Brain microvascular endothelial cell (primary cell): Measurements from ENCODE around the gene CALML3.
"Not testable (repeated sequence)": the region's sequence is repeated elsewhere in the genome, so short reads cannot be mapped to it uniquely, and the experiment has no call there.

ENCODE experiments used
- DNase-seq: peaks from one replicate; pipeline ENCODE4 v3.0.0-alpha.2; 2020
- H3K27ac ChIP-seq: fragments of 250-450 bp; sonication (Bioruptor Pico); 2 replicates; pipeline ENCODE4 v1.5.1; 2020; ENCODE audit warnings: mild to moderate bottlenecking, moderate library complexity
- H3K27me3 ChIP-seq: fragments of 250-450 bp; sonication (Bioruptor Pico); replicated peaks from 2 replicates; pipeline ENCODE4 v1.5.1; 2020; ENCODE audit warnings: mild to moderate bottlenecking
- H3K36me3 ChIP-seq: fragments of 250-450 bp; sonication (Bioruptor Pico); replicated peaks from 2 replicates; pipeline ENCODE4 v1.5.1; 2020; ENCODE audit warnings: mild to moderate bottlenecking
- H3K4me3 ChIP-seq: 2 replicates; pipeline ENCODE4 v1.5.1; 2011; ENCODE audit warnings: low read depth, mild to moderate bottlenecking, control low read depth, low read length, moderate library complexity
- in situ Hi-C: cut with HindIII; loops from 2 replicates; pipeline ENCODE4 v1.10.0; 2017; ENCODE audit warnings: low sequenced_read_pairs, low pct_ligation_motif_present
- TF ChIP-seq, protein P1 (sequence below): IDR thresholded peaks from 2 replicates; pipeline ENCODE4 v1.5.1; 2011; ENCODE audit warnings: low read depth, mild to moderate bottlenecking, moderate library complexity, low read length, control low read depth, inconsistent platforms; ENCODE audit errors: missing control alignments

CALML3 gene

DNA sequence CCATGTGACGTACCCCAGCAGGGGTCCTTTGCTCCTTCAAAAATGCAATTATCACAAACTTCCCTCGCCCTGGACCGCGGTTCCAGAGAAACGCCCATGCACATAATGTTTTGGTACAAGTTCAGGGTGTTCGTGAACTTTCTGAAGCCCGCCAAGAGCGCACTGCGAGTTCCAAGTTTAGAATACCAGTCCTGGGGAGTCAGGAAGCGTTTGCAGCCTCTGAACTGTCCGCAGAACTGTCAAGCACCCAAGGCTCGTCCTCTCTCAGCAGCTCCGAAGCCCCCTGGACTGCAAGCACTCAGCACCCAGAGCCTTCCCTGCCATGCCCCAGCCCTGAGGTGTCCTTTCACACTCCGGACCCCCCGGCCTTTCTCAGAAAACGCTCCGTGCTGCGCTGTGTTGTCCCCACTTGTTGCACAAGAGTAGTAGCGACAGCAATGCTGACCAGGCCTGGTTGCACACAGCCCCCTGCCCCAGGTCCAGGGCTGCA lies 30.3 kb downstream of the CALML3 start:
- Histone ChIP-seq H3K27me3 (no peaks in the 10 kb centered on the region), H3K36me3 (no peaks in the 10 kb centered on the region), H3K27ac (no peak overlapping the region), H3K4me3 (no peak overlapping the region)
- TF ChIP-seq, protein P1, sequence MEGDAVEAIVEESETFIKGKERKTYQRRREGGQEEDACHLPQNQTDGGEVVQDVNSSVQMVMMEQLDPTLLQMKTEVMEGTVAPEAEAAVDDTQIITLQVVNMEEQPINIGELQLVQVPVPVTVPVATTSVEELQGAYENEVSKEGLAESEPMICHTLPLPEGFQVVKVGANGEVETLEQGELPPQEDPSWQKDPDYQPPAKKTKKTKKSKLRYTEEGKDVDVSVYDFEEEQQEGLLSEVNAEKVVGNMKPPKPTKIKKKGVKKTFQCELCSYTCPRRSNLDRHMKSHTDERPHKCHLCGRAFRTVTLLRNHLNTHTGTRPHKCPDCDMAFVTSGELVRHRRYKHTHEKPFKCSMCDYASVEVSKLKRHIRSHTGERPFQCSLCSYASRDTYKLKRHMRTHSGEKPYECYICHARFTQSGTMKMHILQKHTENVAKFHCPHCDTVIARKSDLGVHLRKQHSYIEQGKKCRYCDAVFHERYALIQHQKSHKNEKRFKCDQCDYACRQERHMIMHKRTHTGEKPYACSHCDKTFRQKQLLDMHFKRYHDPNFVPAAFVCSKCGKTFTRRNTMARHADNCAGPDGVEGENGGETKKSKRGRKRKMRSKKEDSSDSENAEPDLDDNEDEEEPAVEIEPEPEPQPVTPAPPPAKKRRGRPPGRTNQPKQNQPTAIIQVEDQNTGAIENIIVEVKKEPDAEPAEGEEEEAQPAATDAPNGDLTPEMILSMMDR: no peak
- DNase-seq: no peak
- in situ Hi-C loops: no loop called here

DNA sequence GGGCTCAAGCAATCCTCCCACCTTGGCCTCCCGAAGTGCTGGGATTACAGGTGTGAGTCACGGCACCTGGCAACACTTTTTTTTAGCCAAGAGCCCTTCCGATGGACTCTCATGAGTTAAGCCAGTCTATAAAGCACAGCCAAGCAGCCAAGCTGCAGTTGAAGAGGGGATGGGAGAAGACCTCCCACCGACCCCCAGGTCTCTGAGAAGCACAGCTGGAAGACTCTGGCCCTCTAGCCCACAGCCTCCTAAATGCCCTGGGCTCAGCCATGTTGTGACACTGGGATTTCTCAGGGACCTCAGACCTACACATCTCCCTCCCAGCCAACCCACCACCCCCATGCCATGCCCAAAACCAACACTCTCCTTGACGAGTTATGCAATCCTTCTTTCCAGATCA lies 31.1 kb downstream of the CALML3 start:
- H3K4me3 ChIP-seq: no peak overlapping the region
- in situ Hi-C loops: no loop called here
- no peak overlapping the region for H3K27ac ChIP-seq
- TF ChIP-seq, protein P1: no peak
- H3K36me3 ChIP-seq: no peaks in the 10 kb centered on the region
- DNase-seq: no peak
- H3K27me3 ChIP-seq: no peaks in the 10 kb centered on the region

DNA sequence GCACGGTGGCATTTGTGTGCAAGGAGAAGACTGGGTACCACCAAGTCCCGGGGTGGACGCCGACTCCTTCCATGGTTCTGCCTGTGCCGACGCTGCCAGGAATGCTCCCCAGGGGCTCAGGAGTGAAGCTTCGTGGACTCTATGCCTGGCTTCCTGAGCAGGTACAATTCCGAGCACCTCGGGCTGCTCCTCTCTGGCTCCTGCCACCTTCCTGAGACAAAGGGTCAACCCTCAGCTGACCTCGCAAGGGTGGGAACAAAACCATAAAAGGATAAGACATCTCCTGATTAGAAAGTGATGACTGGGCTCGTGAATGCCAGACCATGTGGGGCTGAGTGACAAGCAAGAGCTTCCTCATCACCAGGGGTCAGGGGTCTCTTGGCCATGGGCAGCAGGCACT lies 31.8 kb downstream of the CALML3 start:
- H3K27ac ChIP-seq: no peak overlapping the region
- in situ Hi-C loops: no loop called here
- no peak for DNase-seq

DNA sequence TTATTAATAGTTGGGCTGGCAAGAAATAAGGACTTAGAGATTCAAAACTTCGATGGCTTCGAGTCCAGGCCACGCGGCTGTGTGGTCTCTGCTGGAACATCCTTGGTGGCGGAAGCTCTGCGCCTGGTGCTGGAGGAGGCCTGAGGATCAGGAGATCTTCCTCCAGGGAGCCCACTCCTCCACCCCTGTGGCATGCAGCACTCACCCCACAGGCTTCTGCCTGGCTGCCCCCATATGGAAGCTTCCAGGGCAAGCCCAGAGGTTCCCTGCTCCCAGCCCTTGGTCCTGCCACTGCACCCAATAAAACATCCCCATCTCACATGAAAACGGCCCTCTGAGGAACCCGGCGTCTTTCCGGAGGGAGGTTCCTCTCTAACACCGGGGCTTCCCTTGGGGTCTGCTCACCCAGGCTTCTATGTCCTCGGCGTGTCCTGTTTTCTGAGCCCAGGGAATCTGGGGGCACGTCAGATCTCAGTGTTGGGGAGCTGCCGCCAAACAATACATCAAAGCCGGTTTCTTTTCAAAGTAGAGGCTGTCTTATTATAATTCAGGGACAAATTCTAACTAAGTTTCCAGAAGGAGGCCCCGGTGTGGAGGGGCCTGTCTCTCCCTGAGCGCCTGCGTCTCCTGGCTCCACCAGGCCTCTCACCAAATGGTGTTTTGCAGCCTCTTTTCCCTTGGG lies 32.4 kb downstream of the CALML3 start:
- no peak for DNase-seq
- Histone ChIP-seq H3K4me3 (no peak overlapping the region), H3K27me3 (no peaks in the 10 kb centered on the region), H3K36me3 (no peaks in the 10 kb centered on the region), H3K27ac (no peak overlapping the region)
- TF ChIP-seq, protein P1: no peak
- in situ Hi-C loops: no loop called here

More for the DNA sequence above, 31.8 kb downstream of the CALML3 start:
- TF ChIP-seq, protein P1: no peak
- H3K4me3 ChIP-seq: no peak overlapping the region
- no peaks in the 10 kb centered on the region for H3K36me3 ChIP-seq
- no peaks in the 10 kb centered on the region for H3K27me3 ChIP-seq

DNA sequence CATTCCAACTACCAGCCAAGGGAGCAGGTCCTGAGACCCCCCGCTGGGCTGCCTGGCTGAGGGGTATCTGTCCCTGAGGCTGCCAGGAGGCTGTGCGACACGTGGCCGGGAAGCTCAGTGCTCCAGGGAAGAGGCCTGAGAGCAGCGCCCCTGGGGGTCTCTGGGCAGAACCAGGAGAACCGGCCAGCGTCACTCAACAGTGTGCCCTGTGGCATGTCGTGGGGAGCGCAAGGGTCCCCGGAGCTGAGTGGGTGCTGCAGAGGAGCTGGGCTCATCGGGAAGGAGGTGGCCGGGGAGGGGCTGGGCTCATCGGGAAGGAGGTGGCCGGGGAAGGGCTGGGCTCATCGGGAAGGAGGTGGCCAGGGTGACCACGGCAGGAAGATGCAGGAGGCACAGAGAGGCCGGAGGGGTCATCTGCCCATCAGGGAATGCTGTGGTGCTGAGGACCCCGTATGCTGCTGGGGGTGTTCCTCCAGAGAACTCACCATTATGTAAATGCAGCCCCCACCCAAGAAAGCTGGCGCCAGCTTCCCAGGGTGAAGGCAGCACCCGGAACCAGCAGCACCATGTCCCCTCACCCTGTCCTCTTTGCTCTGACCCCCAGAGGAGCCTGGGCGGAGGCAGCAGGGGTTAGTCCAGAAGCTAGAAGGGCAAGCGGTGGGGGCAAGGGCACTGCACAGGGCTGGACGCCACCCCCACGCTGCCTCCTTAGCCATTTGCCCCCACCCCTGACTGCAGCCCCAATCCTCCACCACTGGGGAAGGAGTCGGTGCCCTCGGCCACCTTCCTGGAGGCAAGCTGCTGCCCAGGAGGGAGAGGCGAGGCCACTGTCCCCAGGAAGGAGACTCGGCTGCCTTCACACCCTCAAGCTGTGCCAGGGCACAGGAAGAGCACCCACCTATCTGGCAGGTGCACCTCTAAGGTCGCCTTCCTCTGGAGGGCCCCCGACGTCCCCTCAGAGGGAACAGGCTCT lies 33.3 kb downstream of the CALML3 start:
- Histone ChIP-seq H3K27ac (no peak overlapping the region), H3K4me3 (no peak overlapping the region), H3K36me3 (no peaks in the 10 kb centered on the region), H3K27me3 (no peaks in the 10 kb centered on the region)
- TF ChIP-seq, protein P1: no peak
- DNase-seq: no peak
- in situ Hi-C loops: no loop called here

DNA sequence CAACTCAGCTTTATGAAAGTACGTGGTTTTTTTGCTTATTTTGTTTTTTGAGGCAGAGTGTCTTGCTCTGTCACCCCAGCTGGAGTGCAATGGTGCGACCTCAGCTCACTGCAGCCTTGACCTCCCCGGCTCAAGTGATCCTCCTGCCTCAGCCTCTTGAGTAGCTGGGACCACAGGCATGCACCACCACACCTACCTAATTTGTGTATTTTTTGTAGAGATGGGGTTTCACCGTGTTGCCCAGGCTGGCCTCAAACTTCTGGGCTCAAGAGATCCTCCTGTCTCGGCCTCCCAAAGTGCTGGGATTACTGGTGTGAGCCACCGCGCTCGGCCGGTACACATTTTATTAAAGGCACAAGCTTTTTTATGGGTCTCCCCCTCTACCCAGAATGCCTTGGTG lies 34.3 kb downstream of the CALML3 start:
- DNase-seq, H3K36me3 ChIP-seq, H3K27me3 ChIP-seq, in situ Hi-C loops, H3K4me3 ChIP-seq: not testable (repeated sequence)
- H3K27ac ChIP-seq: peak overlapping the region; percentile 68
